ENCODE measurements around the gene MEX3A.
"Not testable (repeated sequence)": the region's sequence is repeated elsewhere in the genome, so short reads cannot be mapped to it uniquely, and the experiment has no call there.

MEX3A gene

GRCh38 chr1:156053768-156054499, 28.3 kb downstream of the MEX3A start, which contains the start of gene UBQLN4:
UBQLN4 (minus strand) TSS chr1:156053798; CDS start chr1:156053701, 97 bp downstream.
- DNase-seq: peak; percentile 94

- DNase-seq: peak; percentile 73
Measured at GRCh38 chr1:156052862-156053767, 29.1 kb downstream of the MEX3A start.

- DNase-seq: no peak
Measured at GRCh38 chr1:156051011-156051725, 31.1 kb downstream of the MEX3A start.

- DNase-seq: no peak
Measured at GRCh38 chr1:156050376-156050775, 31.9 kb downstream of the MEX3A start.

- DNase-seq: no peak
Measured at GRCh38 chr1:156048663-156049258, 33.5 kb downstream of the MEX3A start.

GRCh38 chr1:156045076-156045475, 37.2 kb downstream of the MEX3A start:
- no peak for DNase-seq

- DNase-seq: no peak
Measured at GRCh38 chr1:156042828-156043227, 39.4 kb downstream of the MEX3A start.

DNA sequence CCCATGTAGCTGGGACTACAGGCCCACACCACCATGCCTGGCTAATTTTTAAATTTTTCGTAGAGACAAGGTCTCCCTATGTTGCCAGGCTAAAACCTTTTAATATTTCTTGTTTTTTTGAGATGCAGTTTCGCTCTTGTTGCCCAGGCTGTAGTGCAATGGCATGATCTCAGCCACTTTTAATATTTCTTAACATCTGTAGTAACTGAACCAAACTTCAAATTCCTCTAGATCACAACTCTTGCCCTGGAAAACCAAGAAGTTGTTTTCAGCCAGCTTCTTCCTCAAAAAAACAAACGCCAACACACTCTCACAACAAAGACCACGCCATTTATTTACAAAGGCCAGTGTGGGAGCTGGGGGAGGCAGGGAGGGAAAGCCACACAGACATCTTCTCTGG, 47.3 kb downstream of the MEX3A start:
- DNase-seq: not testable (repeated sequence)

GRCh38 chr1:156033011-156033410, 49.3 kb downstream of the MEX3A start:
- no peak for DNase-seq

DNA sequence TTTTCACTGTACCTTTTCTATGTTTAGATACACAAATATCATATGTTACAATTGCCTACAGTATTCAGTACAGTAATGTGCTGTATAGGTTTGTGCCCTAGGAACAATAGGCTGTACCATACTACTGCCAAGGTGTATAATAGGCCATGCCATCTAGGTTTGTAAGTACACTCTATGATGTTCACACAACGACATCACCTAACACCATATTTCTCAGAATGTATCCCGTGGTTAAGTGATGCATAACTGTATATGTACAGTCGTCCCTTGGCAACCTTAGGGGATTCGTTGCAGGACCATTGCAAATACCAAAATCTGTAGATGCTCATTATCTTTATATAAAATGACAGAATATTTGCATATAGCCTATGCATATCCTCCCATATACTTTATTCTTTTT, 55.7 kb downstream of the MEX3A start:
- no peak for DNase-seq

- DNase-seq: peak; percentile 39
Measured at GRCh38 chr1:156025876-156026275, 56.4 kb downstream of the MEX3A start.

DNA sequence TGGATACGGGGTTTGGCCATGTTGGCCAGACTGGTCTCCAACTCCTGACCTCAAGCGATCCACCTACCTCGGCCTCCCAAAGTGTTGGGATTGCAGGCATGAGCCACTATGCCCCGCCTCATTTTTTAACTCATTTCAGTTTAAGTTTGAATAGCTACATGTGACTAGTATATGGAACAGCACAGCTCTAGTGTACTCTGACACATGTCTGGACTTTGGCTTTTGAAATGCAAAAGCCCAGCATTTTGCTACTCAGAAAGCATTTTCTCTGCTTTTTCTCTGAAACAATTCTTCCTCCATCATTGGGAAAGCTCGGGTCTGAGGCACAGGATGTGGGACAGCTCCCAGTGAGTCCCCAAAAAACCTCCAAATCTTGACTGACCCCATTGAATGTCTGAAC, 57.5 kb downstream of the MEX3A start:
- DNase-seq: no peak
